ENCODE results near the gene IFNA1.
A peak's percentile ranks its signal among the peaks of the same experiment; 100 is the strongest.
"Not testable (repeated sequence)": the region's sequence is repeated elsewhere in the genome, so short reads cannot be mapped to it uniquely, and the experiment has no call there.

IFNA1 gene

DNA sequence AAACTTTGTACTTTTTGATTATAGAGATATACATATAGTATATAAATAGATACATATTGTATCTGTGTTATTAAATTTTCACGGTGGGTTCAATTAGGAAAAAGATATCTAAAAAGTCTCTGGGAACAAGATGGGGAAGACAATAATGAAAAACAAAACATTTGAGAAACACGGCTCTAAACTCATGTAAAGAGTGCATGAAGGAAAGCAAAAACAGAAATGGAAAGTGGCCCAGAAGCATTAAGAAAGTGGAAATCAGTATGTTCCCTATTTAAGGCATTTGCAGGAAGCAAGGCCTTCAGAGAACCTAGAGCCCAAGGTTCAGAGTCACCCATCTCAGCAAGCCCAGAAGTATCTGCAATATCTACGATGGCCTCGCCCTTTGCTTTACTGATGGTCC is at the start of gene IFNA1:
Gene IFNA1, plus strand, starts transcription at position 301 of the 400 bp plus-strand sequence. Its CDS starts 69 bp downstream, at position 370.
- no peak for DNase-seq

DNA sequence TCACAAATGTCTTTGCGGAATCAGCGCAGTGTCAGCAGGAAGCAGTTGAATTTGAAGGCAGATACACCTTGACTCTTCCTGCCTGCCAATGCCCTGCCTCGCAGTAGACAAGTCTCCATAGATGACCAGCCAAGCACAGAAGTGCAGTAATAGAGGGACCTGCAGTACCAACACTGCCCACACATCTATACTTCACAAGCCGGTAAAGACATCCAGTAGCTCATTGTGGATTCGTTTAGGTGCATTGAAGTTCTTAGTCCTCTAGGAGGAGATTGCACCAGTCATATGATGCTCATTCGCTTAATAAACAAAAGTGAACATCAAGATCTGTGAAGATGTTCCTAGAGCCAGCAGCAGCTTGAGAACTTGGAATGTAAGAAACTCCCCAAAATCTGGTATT is 48.0 kb upstream of the IFNA1 start:
- no peak for DNase-seq

DNA sequence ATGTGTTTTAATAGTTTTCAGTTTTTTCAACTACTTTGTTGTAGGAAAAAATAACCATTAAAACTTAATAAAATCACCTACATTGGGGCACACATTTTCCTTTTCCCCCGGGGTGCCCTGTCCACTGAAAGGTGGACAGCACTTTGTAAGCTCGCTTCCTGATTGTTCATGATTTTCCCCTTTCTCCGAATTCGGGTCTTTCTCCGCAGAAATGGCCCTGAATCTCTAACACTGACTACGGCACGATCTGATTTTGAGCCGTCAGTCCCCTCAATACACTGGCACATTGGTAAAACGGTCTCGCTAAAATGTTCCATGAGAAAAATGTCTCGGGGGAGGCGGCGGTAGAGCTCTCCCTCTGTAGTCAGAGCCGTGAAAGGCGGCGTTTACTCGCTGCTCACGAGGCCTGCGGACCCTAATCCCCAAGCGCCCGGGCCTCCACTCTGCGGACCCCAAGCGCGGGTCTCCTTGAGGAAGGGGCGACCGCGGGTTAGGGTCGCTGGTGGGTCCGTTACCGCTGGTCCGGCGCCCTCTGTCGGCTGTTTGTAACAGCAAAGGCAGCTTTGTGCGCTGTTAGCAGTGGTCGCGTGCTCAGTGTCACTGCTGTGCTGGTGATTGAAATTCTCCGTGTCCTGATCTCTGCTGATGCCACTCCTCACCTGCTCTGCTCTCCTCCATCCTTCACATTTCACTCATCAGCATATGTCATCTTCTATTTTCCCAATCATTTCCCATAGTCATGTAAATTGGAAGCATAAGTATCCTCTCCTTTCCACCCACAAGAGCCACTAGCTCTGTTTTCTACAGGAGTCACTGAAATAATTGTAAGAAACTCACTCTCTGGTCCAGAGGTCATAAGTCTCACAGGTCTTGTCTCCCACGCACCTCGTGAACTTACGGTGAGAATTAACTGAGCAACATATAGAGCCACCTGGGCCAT is 44.2 kb upstream of the IFNA1 start:
- peak; percentile 56 to 75 for DNase-seq

DNA sequence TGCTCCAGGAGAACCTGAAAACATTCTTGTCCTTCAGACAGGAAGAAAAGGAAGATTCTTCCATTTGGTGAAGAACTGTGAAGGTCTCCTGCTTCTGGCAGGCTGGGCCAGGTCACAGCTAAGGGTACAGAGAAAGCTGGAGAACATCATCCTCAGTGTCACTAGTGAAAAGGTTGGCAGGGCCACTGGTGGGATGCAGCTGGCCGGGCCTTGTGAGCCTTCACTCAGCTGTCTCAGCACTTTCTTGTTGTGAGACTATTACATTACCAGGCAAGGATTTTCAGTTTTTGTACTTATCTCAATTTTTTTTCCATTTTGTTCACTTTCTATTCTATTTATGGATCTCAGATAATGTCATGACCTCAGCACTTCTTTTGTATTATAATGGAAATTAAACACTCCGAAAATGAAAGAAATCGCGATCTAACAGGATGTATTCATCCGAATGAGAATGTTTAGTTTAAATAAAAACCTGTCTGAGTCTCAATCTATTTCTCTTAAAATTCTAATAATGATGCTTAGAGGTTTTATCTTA is 41.2 kb upstream of the IFNA1 start:
- DNase-seq, result no peak

DNA sequence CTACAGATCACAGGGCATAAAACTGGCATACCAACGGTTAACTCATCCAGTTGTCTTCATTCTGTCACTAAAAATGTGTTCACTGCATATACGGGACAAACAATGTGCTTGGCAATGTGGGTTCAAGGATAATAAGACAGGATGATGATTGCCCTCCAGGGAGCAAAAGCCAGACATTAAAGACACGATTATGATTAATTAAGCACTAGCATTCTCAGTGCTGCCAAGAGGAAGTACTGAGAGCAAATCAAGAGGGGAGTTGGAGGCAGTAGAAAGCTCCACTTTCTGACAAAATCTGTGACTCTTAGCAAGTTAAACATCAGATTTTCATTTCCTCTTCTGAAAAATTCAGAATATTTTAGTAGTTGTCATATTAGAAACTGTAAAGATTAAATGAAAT is 40.3 kb upstream of the IFNA1 start:
- DNase-seq, result no peak

DNA sequence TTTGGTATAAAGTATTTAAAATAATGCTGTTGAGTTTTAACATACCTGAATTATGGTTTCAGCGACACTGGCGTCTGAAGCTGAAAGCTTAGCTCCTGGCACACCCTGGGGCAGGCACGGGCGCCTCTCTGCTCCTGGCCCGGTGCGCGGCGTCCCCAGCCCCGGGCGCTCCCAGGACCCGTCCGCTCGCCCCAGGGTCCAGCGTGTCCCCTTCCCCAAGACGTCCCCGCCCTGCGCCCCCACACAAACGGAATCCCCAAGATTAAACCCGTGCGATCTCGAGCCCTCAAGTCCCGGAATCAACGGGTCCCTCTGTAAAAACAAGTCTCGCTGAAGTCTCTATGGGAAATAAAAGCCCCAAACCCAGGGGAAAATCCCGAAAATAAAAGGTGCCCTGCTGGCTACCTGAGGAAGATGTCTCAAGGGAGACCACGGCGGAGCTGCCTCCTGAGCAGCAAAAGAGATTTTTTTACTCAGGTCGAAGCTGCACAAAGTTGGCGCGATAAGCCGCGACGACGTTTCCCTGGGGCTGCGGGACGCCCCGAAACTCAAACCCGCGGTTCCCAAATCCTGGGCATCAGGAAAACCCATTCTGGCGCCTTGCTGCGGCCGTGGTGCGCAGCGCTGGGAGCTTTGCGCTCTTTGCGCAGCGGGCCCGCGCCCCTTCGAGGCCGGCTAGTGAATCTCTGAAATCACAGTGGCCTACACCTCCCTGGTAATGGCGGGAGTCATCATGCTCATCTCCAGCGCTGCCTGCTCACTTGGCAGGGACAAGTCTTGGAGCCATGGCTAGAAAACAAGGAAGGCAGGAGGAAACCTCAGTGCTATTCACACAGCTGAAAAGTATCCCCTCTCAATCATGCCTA is 37.6 kb upstream of the IFNA1 start:
- peak in 1 of 2 experiments; percentile 13 for DNase-seq

DNA sequence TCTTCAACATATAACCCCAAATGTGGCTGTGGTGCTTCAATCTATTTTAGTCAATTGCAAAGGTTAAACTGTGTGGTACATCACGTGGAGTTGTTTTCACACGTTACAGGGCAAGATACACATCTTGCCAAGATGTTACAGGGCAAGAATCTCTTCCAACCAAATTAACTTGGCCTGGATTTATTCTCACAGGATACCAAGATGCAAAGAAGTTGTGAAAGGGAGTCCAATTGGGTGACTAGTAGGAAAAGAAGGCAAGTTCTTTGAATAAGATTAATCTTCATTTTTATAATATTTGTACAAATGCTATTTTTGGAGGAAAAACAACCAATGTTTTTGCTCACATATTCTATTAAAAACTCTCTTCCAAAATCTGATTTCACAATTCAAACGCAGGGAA is 36.1 kb upstream of the IFNA1 start:
- no peak for DNase-seq

DNA sequence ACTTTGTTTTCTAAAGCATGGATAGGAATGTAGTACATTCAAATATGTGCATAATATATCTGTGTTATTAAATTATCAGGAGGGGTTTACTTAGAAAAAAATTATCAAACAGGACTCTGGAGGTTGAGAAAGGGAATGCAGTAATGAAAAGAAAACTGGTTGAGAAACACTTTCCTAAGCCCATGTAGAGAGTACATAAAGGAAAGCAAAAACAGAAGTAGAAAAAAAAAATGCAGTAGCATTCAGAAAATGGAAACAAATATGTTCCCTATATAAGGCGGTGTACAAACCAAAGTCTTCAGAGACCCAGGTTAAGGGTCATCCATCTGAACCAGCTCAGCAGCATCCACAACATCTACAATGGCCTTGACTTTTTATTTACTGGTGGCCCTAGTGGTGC is 31.4 kb upstream of the IFNA1 start, which contains the start of gene IFNA8:
Gene IFNA8, plus strand, starts transcription at position 301 of the 400 bp plus-strand sequence. Its CDS starts 60 bp downstream, at position 361.
- no peak for DNase-seq

DNA sequence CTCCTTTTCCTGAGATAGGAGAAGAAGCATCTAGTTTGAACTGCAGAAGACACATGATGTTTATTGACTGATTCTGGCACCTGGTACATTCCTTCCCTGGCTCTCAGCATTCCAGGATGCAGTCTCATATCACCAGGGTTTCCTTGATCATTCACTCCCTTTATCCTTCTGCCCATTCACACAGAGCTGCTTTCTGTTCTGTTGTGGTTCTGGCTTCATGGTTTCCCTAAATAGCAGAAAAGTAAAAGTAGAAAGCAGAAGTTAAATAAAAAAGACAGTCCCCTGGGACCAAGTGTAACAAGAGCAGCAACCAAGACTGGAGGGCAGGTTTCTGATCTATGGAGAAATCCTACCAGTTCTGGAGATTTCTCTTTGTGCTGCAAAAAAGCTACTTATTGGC is 28.1 kb upstream of the IFNA1 start:
- DNase-seq, result no peak

DNA sequence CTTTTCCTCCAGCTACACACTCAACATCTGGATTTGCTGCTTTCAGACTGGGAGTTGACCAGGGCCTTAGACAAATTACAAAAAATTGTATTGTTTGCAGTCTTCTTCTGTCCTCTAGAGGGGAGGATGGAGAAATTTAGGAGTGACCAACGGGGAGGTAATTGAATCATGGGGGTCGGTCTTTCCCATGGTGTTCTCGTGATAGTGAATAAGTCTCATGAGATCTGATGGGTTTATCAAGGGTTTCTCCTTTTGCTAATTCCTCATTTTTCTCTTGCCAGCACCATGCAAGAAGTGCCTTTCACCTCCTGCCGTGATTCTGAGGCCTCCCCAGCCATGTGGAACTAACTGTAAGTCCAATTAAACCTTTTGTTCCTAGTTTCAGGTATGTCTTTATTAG is 27.1 kb upstream of the IFNA1 start:
- no peak for DNase-seq

DNA sequence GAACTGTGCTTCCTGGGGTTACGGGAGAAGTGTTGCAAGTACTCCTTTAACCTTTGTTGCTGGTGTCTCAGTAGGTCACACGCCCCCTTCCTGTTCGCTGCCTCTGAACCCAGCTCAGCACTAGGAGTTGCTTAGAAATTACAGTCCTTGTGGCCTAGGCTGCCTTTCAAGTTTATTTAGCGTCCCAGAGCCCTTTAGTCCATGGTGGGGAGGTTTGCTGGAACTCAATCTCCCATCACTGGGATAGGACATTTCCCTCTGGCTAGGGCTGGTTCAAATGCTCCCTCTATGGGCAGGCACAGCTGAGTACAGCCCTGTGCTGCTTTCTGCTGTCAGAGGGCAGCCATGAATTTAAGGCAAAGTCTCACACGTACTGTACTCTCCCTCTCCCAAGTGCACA is 26.6 kb upstream of the IFNA1 start:
- no peak for DNase-seq

DNA sequence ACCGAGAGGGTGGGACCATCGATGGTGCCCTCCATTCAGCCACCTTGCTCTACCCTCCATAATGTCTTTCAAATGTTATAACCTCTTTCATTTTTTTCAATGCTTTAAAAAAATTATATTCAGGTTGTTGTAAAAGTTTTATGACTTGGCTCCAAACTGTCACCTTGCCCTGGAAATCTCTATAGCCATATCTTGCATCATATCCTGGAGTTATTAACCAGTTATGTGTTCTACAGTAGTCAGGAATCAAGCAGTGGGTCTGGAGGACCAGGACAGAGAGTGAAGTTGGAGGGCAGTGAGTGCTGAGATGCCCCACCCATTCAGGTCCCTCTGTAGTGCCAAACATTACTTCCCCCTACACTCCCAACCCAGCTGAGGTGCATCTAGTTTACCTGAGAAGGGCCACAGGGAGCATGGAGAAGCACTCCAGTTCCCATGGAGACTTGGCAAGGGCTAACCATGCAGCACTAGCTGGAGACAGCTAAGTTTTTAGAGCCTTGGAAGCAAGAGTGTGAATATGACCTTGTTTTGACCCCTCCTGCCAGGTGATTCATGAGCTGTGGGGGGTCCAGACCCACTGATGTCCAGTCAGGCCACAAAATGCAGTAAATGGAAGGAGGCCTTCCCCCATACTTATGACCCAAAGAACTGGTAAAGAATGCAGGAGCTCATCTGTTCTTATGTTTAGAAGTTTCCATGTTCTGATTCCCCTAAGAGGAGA is 25.9 kb upstream of the IFNA1 start:
- no peak for DNase-seq

DNA sequence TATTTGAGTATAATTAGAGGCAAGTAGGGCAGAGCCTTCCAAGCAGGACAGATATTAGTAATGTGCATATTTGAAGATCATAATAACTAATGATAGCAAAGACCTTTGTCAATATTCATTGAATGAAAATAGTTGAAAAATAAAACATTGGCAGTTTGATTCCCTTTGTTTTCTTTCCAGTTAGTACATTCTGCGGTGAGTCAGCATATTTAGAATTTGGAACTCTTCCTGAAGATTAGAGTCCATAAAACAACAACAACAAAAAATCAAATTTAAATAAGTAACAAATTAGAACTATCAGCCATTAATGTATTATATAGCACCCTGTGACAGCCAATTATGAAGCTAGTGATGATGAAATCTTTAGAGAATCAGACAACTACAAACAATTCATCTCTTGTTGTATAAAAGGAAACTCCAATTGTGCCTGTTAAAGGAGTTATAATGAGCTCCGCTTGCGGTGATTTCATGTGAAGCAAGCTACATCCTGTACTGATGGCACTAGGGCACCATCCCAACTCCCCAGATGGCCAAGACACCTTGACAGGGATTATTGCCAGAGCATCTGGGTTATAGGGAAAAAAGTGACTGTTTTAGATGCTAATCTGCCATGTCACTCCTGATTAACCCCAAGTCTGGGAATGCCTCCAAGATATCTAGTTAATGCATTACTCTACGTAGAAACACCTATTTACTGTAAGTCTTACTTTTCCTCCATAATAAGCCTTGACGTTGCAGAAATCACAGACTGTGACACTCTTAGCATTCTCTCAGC is 24.6 kb upstream of the IFNA1 start:
- no peak for DNase-seq

DNA sequence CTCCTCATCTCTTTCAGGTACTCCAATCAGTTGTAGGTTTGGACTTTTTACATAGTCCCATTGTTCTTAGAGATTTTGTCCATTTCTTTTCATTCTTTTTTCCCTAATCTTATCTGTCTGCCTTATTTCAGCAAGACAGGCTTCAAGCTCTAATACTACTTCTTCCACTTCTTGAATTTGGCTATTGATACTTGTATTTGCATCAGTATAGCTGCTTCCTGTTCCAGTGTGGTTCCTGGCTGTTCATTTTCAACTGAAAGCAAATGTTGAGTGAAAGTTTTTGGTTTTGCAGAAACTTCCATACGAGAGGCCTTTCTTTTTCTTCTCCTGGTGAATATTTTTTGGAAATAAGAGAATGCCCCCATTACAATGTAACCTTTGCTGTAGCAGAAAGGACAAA is 12.0 kb upstream of the IFNA1 start:
- no peak for DNase-seq

DNA sequence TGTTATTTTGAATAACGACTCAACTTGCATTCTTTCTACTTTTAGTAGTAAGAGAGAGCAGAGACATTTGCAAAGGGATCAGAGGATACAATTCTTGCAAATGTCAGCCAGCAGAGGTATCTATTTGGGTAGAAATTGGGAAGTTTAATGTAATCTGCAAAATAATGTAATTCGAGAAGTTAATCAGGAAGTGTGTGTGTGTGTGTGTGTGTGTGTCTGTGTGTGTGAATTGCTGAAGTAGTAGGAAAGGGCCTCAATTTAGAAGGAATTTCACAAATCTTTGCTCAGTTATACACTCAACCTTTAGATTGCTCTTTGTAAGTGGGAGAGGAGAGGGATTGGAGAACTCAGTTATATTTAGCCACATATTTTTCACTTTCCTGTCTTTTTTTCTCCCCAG is 11.0 kb upstream of the IFNA1 start:
- no peak for DNase-seq

DNA sequence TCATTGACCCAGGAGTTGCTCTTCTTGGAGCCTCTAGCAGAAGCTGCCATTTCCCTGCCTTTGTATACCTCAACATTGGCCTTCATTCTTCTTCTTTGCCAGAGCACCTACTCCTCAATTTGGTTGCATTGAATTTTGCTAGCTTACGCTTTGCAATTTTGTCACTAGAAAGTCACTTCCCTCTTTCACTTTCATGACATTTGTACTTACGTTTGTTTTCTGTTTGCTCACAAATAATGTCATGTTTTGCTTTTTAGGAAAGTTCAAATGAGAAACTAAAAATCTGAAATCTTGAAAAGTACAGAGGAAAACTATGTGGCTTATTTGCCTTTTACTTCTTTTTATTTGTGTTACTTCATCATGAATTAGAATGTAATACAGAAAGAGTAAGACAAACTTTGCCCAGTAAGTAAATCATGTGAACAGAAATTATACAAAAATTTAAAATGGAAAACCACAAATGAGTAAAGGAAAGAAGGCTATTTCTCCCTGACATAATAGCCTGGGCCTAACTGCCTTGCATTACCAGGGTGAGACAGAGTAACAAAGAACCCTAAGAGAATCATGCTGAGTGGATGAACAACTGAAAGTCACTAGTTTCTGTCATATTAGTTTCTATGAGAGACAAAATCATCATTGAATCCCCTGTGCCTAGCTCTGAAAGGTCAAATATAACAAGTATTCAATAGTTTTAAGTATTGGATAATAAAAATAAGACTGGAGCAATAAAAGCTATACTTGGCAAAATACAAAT is 7.4 kb upstream of the IFNA1 start:
- no peak for DNase-seq

DNA sequence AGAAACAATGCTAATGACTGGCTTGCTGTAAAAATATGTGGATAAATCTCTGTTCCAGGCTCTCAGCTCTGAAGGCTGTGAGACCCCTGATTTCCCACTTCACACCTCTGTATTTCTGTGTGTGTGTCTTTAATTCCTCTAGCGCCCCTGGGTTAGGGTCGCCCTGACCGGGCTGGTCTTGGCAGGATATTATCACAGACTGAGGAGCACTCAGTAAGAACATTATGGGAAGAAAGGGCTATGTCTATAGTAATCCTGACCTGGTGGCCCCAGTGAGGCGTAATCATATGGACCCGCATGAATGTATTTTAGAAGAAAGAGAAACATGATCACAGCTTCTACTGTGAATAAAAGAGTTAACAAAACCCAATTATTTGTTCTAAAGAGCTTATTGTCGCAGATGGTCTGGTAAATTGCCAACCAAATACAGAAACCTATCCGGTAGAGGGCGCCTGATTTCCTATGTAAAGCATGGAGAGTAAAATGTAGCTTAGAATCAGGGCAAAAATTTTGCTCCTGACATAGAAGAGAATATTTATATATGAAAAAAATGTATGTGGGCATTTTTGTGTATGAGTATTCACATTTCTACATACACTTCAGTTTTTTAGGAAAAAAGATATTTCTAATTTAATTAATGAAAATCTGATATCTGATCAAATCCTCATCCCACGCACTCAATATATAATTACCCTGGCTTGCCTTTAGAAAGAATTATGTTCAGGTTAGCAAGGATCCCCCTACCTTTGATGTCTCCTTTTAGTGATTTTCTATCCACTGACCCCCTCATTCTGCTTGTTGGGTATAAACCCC is 5.8 kb upstream of the IFNA1 start:
- peak; percentile 6 to 12 for DNase-seq

DNA sequence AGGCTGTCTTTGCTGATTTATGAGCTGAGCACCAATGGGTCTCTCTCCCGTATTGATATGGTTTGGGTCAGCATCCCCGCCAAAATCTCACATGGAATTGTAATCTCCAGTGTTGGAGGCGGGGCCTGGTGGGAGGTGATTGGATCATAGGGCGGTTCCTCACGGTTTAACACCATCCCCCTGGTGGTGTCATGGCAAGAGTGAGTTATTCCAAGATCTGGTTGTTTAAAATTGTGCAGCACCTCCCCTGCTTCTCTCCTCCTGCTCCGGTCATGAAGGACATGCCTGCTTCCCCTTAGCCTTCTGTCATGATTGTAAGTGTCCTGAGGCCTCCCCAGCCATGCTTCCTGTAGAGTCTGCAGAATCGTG is 5.2 kb upstream of the IFNA1 start:
- not testable (repeated sequence) for DNase-seq

DNA sequence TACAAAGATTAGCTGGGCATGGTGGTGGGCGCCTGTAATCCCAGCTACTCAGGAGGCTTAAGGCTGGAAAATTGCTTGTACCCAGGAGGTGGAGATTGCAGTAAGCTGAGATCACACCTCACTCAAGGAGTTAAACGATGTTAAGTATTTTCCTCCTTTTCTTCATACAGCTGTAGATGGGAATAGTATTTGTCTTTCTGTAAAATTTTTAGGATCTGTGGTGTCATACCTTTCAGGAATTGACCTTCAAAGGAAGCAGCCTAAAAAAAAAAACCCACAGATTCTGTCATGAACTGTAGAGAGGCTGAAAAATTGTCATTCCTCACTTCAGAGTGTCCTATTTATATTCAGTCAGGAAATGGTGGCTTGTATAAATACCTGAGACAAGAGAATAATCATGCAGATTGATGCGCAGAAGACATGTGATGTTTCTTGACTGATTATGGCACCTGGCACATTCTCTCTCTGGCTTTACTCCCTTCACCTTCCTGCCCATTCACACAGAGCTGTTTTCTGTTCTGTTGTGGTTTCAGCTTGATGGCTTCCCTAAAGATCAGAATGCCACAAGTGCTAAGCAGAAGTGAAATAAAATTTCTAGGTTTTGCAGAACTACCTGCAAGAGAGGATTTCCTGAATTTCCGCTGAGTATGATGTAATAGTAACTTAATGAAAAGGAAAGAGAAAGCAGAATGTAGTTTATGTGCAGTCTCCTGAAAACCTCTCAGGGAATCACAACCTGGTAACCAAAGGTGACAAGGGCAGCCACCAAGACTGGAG is 3.8 kb downstream of the IFNA1 start:
- no peak for DNase-seq

All from NCI-H1930 (cell line).